Endothelial cell (in vitro differentiated cells): ENCODE results near the gene THRB. TPM values are rescaled to one million over a fixed set of nuclear protein-coding genes. Genes with fewer than 3 reads are reported as not detected.

Experiments
- DNase-seq: peaks from one replicate; pipeline ENCODE4 v3.0.0; 2021; ENCODE audit warnings: low spot score
- H3K27ac Mint-ChIP-seq: one replicate; pipeline ENCODE4 v1.8.0; 2021; ENCODE audit warnings: mixed read lengths, inconsistent platforms; ENCODE audit not compliant: unreplicated experiment
- H3K27me3 Mint-ChIP-seq: one replicate; pipeline ENCODE4 v1.8.0; 2021; ENCODE audit warnings: mild to moderate bottlenecking, moderate library complexity, mixed read lengths, inconsistent platforms; ENCODE audit not compliant: unreplicated experiment
- H3K36me3 Mint-ChIP-seq: one replicate; pipeline ENCODE4 v1.8.0; 2021; ENCODE audit warnings: mild to moderate bottlenecking, low read depth, mixed read lengths, inconsistent platforms; ENCODE audit not compliant: unreplicated experiment
- H3K4me1 Mint-ChIP-seq: one replicate; pipeline ENCODE4 v1.8.0; 2021; ENCODE audit warnings: mild to moderate bottlenecking, mixed read lengths, inconsistent platforms; ENCODE audit not compliant: unreplicated experiment
- H3K4me3 Mint-ChIP-seq: one replicate; pipeline ENCODE4 v1.8.0; 2021; ENCODE audit warnings: mild to moderate bottlenecking, mixed read lengths, inconsistent platforms; ENCODE audit not compliant: unreplicated experiment
- H3K9me3 Mint-ChIP-seq: one replicate; pipeline ENCODE4 v1.8.0; 2021; ENCODE audit warnings: mixed read lengths, inconsistent platforms; ENCODE audit not compliant: unreplicated experiment
- total RNA-seq: library from RNA; stranded (reverse); fragmentation: NEBNext Ultra II Directional; extraction: Animal tissue kit (Norgen Biotek cat#: 25700); gene quantifications from one replicate; pipeline ENCODE4 v1.2.1, GENCODE V29; 2021; ENCODE audit not compliant: unreplicated experiment
- TF ChIP-seq, protein P1 (sequence below): fragments of 200-600 bp; sonication (generic); IDR thresholded peaks from one replicate; pipeline ENCODE4 v1.5.0; 2021; ENCODE audit warnings: antibody characterized with exemption; ENCODE audit not compliant: unreplicated experiment

THRB gene
- total RNA-seq, 1 donor from 2014 or later, result 0.38 TPM

DNA sequence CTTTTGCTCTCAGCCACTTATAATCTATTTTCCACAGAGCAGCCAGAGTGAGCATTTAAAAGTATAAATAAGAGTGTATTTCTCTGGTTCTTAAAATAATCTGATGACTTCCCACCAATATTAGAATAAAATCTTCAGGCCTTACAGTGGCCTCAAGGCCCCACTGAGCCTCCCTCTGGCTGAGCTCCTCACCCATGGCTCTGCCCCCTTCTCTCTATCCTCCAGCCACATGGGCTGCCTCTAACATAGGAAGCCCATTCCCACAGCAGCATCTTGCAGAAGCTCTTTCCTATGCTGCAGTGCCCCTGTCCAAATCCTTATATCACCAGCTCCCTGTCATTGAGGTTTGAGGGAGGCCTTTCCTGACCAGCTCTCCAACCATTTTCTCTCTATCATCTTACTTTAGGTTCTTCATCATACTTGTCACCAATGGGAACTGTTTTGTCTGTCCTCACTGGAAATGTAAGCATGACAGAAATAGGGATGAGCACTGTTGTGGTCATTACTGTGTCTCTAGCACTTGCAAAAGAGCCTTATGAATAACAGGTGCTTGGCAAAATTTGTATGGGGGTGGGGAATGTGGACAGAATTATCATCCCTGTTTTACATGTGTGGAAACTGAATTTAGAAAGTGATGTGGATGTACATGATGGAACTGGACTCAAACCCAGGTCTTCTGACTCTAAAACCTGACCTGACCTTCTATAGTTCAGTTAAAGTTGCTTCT lies 299.0 kb downstream of the THRB start:
- Mint-ChIP-seq H3K27me3 (no peaks in the 10 kb centered on the region), H3K36me3 (no peaks in the 10 kb centered on the region), H3K9me3 (no peaks in the 10 kb centered on the region), H3K4me3 (no peak overlapping the region), H3K27ac (no peak overlapping the region), H3K4me1 (no peaks in the 10 kb centered on the region)
- DNase-seq, result no peak
- TF ChIP-seq, protein P1, sequence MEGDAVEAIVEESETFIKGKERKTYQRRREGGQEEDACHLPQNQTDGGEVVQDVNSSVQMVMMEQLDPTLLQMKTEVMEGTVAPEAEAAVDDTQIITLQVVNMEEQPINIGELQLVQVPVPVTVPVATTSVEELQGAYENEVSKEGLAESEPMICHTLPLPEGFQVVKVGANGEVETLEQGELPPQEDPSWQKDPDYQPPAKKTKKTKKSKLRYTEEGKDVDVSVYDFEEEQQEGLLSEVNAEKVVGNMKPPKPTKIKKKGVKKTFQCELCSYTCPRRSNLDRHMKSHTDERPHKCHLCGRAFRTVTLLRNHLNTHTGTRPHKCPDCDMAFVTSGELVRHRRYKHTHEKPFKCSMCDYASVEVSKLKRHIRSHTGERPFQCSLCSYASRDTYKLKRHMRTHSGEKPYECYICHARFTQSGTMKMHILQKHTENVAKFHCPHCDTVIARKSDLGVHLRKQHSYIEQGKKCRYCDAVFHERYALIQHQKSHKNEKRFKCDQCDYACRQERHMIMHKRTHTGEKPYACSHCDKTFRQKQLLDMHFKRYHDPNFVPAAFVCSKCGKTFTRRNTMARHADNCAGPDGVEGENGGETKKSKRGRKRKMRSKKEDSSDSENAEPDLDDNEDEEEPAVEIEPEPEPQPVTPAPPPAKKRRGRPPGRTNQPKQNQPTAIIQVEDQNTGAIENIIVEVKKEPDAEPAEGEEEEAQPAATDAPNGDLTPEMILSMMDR, result no peak

DNA sequence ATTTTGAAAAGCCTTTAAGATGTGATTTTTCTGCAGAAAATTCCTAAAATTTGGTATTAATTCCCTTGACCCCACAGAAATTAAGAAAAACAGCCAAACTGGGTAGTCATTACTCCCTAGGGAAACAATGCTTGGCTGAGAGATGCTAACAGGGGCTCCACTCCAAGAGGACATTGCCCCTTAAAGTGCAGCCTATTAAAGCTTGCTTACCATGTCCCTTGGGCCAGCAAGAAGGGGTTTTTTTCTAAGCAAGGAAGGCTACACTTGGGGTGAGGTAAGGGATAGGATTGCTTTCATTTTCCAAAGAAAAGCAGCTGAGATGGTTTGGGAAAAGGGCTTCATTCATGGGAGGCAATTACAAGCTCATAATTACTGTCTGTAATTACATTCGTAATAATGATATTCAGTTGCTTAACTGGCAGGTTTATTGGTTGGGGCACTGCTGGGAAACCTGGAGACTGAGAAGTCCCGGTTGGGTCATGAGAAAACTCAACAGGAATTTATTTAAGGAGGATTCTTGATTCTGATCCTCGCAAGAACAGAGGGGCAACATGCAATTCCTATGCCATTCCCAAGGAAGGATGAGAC lies 302.1 kb downstream of the THRB start:
- Mint-ChIP-seq H3K9me3 (no peaks in the 10 kb centered on the region), H3K27me3 (no peaks in the 10 kb centered on the region), H3K4me1 (no peaks in the 10 kb centered on the region), H3K27ac (no peak overlapping the region), H3K4me3 (no peak overlapping the region), H3K36me3 (no peaks in the 10 kb centered on the region)
- DNase-seq, result no peak
- TF ChIP-seq, protein P1, result no peak

DNA sequence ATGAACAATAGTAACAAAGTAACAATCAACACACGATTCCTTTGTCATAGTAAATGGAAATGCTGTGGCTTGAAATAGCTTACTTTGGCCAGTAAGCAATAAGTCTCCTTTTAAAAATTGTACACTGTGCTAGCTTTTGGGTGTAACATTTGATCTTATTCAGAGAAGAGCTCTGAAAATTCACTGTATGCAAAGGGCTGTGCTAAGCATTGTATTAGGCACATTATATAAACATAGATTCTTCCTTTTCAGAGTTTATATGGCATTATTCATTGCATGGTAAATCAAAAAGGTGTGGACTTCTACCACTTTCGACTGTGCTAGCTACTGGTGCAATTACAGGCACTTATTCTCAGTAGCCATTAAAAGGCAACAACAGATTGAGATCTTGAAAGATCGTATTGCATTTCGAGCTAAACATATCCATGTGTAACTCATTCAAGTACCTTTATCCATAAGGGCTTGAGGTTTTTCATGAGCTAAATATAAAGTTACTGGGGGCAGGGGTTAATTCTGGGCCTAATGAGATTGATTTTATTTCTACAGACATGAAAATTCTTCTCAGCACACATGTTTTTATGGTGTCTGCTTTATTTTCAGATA lies 302.7 kb downstream of the THRB start:
- DNase-seq, result no peak
- Mint-ChIP-seq H3K4me3 (no peak overlapping the region), H3K4me1 (no peaks in the 10 kb centered on the region), H3K9me3 (no peaks in the 10 kb centered on the region), H3K27ac (no peak overlapping the region), H3K36me3 (no peaks in the 10 kb centered on the region), H3K27me3 (no peaks in the 10 kb centered on the region)
- TF ChIP-seq, protein P1, result no peak

DNA sequence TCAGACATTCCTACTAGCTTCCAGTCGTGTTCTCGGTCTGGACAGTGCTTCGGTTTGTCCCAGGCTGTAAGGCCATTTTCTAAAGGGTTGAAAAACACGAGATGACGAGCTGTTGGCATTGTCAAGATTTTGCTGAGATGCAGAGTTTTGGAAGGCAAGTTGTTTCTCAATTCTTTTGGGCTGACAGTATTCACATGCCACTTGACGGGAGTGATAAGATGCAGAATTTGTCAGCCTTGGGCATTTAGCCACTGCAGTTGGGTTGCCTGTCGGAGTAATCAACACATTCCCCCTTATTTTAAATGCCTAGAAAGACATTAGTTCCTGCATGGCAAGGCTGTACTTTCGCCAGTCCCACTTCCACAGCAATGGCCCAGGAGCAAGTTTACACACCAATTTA lies 304.4 kb downstream of the THRB start:
- Mint-ChIP-seq H3K4me1 (no peaks in the 10 kb centered on the region), H3K27ac (no peak overlapping the region), H3K27me3 (no peaks in the 10 kb centered on the region), H3K4me3 (no peak overlapping the region), H3K9me3 (no peaks in the 10 kb centered on the region), H3K36me3 (no peaks in the 10 kb centered on the region)
- TF ChIP-seq, protein P1, result no peak
- no peak for DNase-seq
